ENCODE results near the gene ETS2.
"Not testable (repeated sequence)": the region's sequence is repeated elsewhere in the genome, so short reads cannot be mapped to it uniquely, and the experiment has no call there.

The ETS2 gene

DNA sequence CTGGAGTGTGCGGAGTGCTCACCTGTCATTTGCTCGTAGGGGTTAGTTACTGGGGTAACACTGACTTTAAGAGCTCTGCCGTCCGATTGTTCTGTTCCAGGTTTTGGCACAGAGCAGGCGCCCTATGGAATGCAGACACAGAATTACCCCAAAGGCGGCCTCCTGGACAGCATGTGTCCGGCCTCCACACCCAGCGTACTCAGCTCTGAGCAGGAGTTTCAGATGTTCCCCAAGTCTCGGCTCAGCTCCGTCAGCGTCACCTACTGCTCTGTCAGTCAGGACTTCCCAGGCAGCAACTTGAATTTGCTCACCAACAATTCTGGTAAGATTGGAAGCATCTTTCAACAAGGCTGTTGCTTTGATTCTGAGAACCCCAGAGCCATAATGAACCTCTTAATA, 12.6 kb downstream of the ETS2 start:
- no peak for DNase-seq (ENCODE audit: low read depth)

DNA sequence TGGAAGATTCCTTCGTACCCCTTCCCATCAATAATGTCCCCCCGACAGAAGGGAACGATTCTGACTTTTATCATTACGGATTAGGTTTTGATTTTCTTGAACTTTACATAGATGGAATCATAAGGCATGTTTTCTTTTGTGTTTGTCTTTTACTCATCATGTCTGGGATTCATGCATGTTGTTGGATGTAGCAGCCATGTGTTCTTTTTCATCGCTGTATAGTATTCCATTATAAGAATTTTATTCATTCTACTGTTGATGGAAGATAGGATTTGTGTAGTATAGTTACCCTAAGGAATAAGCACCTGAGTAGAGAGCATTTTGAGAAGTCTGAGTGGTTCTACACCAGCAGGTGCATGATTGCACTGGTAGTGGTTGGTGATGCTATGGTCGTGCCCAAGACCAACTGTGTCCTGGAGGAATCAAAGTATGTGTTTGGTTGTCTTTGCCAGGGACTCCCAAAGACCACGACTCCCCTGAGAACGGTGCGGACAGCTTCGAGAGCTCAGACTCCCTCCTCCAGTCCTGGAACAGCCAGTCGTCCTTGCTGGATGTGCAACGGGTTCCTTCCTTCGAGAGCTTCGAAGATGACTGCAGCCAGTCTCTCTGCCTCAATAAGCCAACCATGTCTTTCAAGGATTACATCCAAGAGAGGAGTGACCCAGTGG, 13.5 kb downstream of the ETS2 start:
- no peak for DNase-seq (ENCODE audit: low read depth)

GRCh38 chr21:38819719-38820159, 14.0 kb downstream of the ETS2 start:
- DNase-seq (ENCODE audit: low read depth): no peak

GRCh38 chr21:38820471-38821239, 14.9 kb downstream of the ETS2 start:
- DNase-seq (ENCODE audit: low read depth): no peak

- DNase-seq (ENCODE audit: low read depth): no peak
Measured at GRCh38 chr21:38821248-38821647, 15.5 kb downstream of the ETS2 start.

- no peak for DNase-seq (ENCODE audit: low read depth)
Measured at GRCh38 chr21:38821959-38822682, 16.4 kb downstream of the ETS2 start.

DNA sequence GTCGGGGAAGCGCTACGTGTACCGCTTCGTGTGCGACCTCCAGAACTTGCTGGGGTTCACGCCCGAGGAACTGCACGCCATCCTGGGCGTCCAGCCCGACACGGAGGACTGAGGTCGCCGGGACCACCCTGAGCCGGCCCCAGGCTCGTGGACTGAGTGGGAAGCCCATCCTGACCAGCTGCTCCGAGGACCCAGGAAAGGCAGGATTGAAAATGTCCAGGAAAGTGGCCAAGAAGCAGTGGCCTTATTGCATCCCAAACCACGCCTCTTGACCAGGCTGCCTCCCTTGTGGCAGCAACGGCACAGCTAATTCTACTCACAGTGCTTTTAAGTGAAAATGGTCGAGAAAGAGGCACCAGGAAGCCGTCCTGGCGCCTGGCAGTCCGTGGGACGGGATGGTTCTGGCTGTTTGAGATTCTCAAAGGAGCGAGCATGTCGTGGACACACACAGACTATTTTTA, 17.1 kb downstream of the ETS2 start:
- DNase-seq (ENCODE audit: low read depth): no peak

DNA sequence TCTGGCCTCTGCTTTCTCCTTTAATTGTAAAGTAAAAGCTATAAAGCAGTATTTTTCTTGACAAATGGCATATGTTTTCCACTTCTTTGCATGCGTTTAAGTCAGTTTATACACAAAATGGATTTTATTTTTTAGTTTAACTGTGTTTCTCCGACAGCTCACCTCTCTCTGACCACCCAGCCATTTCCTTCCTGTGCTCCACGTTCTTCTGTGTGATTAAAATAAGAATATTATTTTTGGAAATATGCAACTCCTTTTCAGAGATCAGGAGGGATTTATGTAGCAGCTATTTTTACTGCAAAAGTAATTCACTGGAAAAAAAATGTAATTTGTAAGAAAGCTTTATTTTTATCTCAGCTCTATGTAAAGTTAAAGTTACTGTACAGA, 18.0 kb downstream of the ETS2 start:
- DNase-seq (ENCODE audit: low read depth): no peak

- no peak for DNase-seq (ENCODE audit: low read depth)
Measured at GRCh38 chr21:38824124-38824822, 18.5 kb downstream of the ETS2 start.

DNA sequence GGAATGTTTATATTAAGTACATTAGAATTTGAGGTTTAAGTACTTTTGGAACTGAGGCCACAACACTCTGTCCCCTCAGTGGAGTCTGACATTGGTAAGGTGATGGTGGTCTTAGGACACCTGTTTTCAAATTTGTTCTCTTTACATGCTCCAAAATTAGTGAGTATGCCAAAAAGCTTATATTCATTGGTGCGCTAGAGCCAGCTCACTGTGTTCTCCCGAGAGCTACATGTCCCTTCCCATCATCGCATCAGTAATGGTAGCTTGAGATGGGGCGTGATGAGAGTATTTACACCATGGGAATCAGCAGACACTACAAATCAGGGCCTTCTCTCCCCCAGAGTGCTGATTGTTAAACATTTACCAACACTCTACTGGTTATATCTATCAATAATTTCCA, 19.5 kb downstream of the ETS2 start:
- DNase-seq (ENCODE audit: low read depth): no peak

DNA sequence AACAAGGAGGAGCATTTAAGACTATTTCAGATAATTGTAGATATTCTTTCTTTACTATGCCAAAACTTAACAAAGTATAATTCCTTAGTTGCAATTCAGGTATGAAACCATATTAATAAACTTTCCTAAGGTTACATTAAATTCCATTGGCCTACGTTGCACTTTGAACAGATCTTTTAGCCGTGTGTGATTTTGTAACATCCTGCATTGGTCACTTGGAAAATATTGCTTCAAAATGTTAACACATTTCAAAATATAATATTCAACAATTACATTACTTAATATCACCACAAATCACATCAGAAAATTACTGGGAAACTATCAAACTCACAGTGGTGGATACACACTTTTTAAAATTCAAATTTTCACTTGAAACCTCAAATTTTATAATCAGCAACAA, 20.2 kb downstream of the ETS2 start:
- no peak for DNase-seq (ENCODE audit: low read depth)

- not testable (repeated sequence) for DNase-seq (ENCODE audit: low read depth)
Measured at GRCh38 chr21:38828111-38828510, 22.4 kb downstream of the ETS2 start.

GRCh38 chr21:38830671-38831525, 25.2 kb downstream of the ETS2 start:
- DNase-seq (ENCODE audit: low read depth): no peak

- no peak for DNase-seq (ENCODE audit: low read depth)
Measured at GRCh38 chr21:38831526-38832467, 26.1 kb downstream of the ETS2 start.

DNA sequence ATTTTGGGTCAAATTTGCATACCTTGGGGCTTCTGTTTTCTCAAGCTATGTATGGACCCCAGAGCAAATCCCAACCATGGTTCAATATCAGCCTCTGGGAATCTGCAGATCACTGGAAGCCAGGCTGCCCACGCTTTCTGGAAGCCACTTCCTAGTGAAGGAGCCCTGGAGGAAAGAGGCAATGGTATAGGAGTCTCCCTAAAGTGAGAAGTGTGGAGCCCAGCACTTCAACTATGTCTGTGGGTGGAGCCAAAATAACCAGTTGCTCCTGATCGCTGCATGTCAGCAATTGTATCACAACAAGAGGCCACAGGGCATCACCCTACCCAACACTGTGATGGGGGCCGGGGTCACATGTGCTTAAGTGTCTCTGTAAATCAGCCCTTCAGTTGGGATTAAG, 26.9 kb downstream of the ETS2 start:
- no peak for DNase-seq (ENCODE audit: low read depth)

GRCh38 chr21:38833117-38833516, 27.4 kb downstream of the ETS2 start:
- no peak for DNase-seq (ENCODE audit: low read depth)

DNA sequence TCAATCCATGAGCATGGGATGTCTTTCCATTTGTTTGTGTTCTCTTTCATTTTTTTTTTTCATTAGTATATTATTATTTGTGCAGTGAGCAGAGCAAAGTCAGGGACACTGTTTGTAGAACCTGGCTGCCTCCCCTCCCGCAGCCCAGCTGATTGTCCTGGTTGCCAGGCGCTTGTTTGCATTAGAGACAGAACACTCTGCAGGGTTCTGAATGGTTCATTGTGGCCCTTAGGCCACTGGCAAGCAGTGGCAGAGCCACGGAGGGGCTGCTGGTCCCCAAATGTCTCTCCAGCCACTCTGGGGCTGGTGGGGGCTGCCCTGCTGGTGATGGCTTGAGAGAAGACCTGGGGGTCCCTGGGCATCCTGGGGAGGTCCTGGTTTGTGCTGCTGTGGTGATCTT, 29.0 kb downstream of the ETS2 start:
- DNase-seq (ENCODE audit: low read depth): no peak

GRCh38 chr21:38837806-38838461, 32.2 kb downstream of the ETS2 start:
- no peak for DNase-seq (ENCODE audit: low read depth)

GRCh38 chr21:38838598-38839327, 33.0 kb downstream of the ETS2 start:
- DNase-seq (ENCODE audit: low read depth): no peak
